Measurements from ENCODE around the gene NACC1.

NACC1 gene

DNA sequence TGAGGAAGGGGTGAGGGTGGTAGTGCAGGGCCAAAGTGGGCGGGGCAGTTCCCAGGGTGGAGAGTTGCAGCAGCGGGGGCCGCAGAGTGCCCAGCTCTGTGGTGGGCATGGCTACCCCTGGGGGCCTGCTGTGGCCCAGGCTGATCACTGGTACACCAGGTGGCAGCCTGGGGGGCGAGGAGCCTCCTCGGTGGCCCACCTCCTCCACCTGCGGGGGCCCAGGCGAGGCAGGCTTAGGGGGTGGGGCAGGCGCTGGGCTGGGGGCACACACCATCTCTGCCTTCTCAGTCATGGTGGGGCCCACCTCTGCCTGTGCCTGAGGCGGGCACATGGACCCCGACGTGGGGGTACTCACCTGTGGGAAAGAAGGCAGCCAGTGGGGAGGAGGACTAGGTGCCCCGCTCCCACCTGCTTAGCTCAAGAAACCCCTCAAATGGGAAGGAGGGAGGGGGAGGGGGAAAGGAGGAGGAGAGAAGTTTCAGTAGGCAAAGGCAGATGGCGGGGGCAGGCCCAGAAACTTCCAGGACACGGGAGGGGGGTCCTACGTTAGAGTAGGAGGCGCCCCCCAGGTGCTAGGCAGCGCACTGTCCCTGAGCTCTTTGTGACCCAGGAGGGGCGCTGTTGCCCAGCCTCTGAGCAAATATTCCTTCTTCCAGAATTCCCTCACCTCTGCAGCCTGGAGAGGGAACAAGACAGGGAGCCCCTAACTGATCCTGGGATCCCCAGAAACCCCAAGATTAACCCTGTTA, 17.0 kb upstream of the NACC1 start:
- no peak for DNase-seq

DNA sequence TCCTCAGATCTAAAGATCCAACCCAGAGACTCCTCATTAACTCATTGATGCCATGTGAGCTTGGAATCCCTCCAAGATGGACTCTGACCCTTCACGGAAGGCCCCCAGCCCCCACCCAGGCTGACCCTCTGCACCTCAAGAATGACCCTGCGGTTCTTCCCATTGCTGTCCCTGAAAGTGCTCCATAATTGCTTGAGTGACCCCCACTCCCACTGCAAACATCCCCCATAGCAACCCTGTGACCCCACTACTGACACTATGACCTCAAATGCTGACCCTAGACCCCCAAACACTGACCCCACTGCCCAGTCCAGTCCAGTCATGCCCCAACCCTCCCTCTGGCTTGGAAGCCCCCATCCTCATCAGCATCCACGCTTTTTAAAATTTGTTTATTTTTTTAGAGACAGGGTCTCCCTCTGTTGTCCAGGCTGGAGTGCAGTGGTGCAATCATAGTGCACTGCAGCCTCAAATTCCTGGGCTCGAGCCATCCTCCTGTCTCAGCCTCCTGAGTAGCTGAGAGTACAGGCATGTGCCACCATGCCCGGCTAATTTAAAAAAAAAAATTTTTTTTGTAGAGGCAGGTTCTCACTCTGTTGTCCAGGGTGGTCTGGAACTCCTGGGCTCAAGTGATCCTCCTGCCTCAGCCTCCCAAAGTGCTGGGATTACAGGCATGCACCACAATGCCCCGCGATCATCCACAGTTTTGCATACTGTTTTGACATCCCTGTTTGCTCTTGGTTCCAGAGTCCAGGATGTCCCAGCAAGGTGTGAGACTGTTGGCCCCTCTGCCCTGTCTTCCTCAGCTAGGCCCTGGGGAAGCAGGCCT, 16.3 kb upstream of the NACC1 start:
- no peak for DNase-seq

DNA sequence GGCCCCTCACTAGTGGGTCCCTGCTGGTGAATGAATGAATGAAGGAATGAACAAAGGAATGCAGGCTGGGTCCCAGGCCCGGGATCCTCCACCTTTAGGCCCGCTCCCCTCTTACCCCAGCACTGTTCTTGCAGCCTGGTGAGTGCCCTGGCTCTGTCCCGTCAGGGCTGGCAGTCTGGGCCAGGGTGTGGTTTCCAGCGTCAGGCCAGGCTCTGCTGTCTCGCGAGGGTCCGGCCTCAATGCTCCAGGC, 15.7 kb upstream of the NACC1 start:
- no peak for DNase-seq

DNA sequence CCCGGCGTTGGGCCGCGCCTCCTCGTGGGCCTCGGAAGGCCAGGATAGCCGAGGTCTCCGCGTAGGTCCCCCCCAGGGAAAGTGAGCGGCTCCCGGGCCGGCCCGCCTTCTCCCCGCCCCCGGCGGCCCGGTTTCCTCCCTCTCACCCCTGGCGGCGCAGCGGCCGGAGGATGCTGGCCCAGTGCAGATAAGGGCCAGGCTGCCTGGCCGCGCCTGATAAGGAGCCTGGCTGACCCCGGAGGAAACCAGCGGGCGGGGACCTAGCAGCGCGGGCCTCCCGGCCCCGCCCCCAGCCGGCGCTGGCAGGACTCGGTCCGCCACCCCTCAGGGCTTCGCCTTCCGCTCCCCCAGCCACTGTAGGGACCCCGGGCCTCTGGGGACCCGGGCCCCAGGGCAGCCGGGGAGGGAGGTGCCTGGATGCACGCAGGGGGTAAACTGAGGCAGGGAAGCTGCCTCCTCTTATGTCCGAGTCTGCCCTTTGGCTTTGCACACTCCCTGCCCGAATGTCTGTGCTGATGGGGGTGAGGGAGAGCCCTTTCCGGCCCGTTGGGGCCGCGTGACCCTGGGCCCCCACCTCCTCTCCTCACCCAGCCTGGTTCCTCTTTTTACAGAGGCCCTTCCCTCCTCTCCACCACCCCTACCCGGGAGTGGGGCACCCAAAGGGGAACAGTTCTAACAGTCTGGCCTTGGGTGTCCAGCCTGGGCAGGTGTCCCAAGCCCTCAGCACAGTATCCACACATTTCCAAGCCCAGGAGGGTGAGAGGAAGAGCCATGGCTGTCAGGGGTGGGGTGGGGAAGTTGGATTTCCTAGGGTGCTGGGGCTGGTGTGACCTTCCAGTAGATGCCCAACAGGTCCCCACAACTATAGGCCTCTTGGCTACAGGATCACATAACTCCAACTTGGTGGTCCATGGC, 15.1 kb upstream of the NACC1 start, which contains the start of gene LYL1:
TSS of gene LYL1 (minus strand) at position 193 of the 915 bp plus-strand sequence. CDS start 1,687 bp downstream, outside the sequence.
- no peak for DNase-seq

DNA sequence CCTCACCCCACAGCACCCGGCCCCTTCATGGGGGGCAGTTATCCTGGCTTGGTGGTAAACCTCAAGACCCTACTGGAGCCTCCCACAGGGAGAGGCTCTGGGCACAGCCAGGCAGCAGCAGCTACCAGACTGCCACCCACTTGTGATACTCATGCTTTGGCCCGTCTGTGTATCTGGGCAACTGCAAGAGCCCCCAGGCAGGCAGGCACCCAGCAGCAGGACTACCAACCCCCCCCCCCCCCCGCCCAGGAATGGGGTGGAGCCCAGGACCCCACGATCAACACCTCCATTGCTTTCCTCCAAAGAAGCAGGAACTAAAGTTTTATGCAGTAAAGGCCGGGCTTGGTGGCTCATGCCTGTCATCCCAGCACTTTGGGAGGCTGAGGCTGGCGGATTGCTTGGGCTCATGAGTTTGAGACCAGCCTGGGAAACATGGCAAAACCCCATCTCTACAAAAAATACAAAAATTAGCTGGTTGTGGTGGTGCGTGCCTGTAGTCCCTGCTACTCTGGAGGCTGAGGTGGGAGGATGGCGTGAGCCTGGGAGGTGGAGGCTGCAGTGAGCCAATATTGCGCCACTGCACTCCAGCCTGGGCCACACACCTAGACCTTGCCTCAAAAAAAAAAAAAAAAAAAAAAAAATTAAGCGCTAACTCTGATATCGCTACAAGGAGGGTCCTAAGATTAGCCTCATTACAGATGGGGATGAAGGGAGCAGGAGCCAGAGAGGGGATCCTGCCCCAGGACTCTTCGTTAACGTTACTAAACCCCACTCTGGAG, 14.3 kb upstream of the NACC1 start:
- no peak for DNase-seq

DNA sequence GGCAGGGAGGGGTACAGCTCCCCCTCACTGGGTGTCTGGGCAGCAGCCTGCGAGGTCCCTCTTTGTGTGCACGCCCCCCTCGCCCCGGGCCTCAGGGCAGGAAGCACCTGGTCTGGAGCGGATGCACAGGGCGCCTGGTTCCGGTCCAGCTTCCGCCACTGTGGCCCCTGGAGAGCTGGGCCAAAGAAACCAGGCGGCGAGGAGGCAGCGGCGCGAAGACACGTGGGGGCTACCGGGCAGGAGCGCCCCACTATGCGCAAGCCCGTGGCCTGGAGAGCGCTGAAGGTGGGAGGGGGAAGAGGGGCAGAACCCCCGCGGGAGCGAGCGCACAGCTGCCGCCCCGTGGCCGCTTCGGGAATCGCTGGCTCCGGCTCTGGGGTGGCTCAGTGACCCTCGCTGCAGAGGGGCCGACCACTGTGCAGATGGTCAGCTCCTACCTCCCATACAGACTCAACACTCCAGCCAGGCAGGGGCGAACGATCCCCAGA, 13.7 kb upstream of the NACC1 start:
- DNase-seq, result no peak

DNA sequence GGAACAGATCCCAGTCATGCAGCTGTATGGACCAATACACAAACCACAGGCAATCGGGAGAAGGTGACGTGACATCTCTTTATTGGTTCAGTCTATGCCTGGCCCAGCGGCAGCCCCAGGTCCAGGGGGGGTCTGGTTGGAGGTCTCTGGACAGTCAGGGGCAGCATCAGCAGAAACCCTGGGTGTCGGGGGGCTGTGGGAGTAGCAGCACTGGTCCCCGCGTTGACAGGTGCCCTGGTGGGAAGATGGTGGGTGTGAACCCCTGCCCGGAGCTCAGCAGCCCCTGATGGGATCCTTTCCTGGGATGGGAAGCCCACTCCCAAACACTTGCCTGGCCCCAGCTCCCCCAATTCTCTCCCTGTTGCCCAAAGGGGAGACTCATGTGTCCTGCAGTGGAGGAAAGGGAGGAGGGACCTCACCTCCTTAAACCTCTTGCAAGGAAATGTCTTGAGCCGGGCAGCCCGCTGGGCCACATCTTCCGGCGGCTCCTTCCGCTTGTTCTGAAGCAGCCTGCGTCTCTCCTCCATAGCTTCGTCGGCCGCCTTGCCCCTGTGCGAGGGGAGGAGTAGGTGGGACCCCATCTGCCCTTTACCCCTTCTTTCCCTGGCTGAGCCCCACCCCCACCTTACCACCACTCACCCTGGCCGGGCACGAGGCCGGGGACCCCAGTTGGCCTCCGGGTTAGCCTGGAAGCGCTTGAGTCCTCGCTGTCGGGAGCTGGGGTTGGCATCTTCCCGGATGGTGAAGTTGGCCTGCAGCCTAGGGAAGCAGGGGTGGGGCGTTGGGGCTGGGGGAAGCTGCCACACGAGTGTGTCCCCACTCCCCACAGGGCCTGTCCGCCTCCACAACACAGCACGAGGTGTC, 13.0 kb upstream of the NACC1 start:
- no peak for DNase-seq

DNA sequence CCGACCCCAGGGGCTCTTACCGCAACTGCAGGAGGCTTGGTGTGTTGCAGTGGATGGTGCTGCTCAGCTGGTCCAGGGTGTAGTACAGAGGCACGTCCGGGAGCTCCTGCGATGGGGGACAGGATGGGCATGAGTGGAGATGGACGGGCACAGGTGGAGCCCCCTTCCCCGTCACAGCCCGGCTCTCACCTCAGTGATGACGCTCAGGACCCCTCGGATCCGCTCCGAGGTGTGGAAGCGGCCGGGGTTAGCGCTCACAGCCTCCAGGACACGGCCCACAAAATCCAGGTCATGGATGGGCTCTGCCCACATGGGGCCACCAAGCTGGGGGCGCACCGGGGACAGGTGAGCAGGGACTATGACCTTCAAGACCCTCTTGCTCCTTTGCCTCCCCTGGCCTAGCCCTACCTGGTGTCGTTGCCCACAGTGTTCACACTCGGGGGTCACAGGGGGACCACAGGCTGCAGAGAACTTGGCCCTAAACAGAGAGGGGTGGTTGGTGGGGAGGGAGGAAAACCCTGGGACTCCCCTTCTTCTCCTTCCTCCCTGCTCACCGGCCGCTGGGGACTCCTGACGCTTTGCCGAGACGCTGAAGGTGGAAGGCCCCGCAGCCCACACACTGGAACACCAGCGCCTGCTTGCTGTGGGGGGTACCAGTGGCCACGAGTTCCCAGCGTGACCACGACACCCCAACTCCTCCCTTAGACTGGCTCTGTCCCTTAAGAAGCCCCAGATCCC, 8.5 kb upstream of the NACC1 start:
- DNase-seq, result no peak

DNA sequence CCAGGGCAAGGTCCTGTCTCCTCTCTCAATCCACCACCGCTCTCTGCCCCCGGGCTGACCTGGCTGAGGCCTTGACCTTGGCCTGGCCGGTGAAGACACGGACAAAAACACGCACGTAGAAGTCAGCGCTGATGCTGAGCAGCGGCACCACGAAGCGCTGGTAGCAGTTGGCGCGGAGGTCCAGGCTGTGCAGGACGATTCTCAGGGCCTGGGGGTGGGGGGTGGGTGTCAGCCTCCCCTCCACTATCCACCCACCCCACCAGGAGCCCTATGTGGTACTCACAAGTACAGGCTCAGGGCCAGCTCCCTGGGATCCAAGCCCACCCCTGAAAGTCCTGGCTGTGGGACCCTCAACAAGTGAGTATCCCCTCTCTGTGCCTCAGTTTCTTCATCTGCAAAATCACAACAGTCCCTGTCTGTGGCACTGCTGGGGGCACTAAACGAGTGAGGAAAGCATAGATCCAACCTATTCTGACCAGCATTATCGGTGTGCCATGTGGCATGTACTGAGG, 7.9 kb upstream of the NACC1 start:
- no peak for DNase-seq

DNA sequence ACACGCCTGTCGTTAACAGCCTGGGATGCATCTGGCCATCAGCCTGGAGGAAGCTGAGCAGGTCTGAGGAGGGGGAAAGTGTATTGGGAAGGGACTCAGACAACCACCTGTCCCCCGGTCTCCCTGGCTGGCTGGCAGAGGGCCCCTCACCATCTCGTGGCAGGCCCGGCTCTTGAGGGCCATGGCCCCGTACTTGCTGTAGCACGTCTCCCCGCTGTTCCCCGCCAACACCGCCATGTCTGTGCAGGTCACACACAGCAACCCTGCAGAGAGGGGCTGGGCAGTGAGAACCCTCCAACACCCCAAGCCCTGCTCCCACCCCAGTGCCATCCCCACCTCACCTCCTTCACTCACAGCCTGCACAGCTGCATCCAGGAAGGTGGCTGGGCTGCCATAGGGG, 5.5 kb upstream of the NACC1 start:
- DNase-seq, result no peak

DNA sequence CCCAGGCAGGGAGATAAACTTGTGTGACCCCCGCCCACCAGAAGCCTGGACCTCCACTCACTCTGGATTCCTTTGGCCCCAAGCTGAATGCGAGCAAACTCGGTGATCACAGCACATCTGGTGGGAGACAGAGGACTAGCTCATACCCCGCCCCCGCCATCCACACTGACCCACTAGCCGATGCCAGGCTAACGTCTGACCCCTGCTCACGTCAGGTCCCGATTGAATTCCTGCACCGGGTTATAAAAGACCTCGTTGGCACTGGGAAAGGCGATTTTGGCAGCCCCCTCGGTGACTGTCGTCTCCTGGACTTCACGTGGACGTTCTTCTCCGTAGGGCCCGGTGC, 2.2 kb upstream of the NACC1 start:
- DNase-seq, result no peak

DNA sequence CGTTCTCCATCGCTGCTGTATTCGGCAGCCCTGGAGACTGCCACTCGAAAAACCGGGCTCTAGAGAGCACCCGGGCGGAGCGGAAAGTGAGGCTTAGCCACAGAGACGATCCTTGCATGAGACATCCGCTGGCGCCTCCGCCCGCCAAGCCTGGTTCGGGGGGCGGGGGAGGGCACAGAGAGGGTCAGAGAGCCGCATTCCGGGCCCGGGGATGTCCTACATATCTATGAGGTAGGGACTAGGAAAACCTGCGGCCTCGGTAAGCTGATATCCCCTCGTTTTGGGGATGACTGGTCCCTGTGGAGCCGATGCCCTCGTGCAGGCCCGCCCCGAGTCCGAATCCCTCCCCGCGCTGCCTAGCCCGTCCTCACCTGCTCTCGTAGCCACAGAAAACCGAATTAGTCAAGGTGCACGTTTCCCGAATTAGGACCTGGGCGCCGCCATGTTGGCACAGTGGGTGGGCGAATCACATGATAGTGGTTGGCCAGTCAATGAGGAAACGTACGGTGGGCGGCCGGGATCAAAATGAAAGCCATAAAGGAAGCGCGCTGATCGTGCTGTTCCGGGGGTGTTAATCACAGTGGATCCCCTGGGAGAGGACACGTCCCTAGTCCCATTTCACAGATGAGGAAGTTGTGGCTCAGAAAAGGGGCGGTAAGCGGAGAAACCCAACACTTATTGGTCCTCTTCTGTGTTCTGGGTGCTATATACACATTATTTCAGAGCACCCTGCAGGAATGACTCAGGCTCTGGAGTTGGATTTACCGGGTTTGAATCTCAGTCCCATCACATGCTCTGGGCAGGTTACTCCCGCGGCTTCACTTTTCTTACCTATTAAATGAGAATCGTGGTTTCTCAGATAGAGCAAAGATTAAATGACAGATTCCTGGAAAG, 1.5 kb upstream of the NACC1 start, which contains the start of gene TRMT1:
TSS of gene TRMT1 (minus strand) at position 459 of the 894 bp plus-strand sequence. CDS start at position 118, 341 bp downstream.
- DNase-seq, result peak; percentile 84

DNA sequence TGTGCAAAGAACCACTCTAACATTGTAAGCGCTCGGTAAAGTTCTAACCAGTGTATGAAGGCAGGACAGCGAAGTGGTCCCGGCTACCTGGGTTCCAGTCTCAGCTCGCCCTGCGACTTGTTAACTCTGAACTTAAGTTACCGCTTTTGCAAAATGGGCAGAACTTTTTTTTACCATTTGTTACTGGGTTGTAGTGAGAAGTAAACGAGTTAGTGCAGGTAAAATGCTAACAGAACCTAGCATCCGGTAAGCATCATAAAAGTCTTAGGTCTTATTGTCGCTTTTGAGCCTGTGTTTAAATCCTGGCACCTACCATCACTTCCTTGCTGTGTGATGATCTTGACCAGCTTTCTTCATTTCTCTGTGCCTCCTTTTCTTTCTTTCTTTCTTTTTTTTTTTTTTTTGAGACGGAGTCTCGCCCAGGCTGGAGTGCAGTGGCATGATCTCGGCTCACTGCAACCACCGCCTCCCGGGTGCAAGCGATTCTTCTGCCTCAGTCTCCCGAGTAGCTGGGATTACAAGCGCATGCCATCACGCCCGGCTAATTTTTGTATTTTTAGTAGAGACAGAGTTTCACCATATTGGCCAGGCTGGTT, 790 bp upstream of the NACC1 start:
- DNase-seq, result no peak

DNA sequence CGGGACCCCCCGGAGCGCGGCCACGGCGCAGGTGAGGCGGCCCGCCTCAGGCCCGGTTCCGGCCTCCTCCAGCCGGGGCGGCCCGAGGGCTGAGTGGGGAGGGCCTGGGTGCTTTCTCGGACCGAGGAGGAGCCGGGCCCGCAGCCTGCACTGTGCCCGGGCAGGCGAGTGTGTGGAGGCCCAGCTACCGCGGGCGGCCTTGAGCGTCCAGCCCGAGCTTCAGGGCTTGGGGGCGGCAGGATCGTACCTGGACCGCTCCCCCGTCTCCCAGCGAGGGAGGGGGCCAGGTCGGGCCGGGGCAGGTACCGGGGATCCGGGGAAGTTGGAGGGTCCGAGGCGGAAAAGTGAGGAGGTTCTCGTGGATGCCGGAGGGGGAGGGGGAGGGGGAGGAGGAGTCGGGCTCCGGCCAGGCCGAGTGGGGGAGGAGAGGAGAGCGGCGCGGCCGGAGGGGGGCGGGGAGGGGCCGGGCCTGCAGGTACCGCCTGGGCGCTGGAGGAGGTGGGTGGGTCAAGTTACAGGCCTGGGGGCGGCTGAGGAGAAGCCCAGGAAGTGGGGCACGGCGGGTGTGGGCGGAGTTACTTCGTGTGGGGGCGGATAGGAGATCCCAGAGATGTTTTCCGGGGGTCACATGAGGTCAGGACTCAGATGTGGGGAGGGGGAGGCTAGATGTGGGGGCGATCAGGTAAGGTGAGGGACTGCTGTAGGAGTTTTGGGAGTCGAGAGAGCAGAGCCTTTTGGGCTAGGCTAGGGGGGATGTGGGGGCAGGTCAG, 545 bp downstream of the NACC1 start:
- peak; percentile 26 for DNase-seq

DNA sequence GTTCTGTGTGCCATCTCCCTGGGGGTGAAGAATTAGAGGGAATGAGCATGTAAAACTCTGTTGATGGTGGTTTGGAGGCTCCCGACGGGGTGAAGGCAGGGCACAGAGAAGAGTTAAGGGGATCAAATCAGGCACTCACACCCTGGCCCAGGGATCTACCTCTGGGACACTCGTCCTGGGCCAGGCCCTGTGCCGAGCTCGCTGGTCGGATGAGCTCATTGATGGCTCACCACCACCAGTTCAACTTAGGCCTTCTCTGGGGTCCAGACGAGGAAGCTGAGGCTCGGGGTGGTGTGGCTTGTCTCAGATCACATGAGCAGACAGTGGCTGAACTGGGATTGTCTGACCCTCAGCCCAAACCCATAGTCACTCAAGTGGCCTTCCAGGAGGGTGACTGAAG, 1.6 kb downstream of the NACC1 start:
- DNase-seq, result no peak

DNA sequence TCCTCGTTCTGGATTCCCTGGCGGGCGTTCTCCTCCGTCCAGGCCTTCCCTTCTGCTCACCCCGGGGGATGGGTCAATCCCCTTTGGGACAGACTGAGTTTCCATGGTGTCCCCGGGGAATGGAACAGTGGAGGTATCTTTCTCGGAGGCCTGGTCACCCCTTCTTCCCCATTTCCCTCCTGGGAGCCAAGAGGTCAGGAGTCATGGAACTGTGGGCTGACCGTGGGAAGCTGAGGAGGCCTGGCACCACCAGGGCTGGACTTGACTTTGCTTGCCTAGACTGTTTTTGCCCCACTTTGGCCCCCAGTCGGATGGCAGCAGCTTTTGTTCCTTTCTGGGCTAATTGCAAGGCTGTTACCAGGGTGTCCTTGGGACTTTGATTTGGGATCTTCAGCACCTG, 2.0 kb downstream of the NACC1 start:
- no peak for DNase-seq

DNA sequence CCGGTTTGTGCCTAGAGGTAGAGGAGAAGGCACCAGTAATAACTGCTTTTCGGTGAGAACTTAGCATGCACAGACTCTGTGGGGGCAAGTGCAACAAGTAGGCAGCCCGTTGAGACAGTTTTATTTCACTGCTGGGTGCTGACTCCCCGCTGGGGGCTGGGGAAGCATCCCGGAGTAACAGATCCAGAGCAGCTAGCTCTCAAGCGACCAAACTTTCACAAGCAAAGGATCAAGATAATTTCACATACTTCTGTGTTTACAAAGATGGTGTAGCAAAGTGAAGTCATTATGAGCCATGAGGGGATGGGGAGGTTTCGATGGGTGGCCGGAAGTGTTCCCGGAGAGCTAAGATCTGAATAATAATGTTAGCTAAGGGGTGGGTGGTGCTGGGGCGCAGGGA, 2.8 kb downstream of the NACC1 start:
- DNase-seq, result no peak

Measured in NCI-H774 (cell line).